HG02763 (cell line): ENCODE measurements around the gene PRSS38.

Source experiments
- ATAC-seq: cut with Tn5 transposase; IDR thresholded peaks from one replicate; pipeline ENCODE4 v1.9.1; 2021; ENCODE audit warnings: mild to moderate bottlenecking, moderate library complexity; ENCODE audit not compliant: unreplicated experiment

PRSS38 gene

GRCh38 chr1:227884370-227885134, 69.1 kb downstream of the PRSS38 start:
- no peak for ATAC-seq

DNA sequence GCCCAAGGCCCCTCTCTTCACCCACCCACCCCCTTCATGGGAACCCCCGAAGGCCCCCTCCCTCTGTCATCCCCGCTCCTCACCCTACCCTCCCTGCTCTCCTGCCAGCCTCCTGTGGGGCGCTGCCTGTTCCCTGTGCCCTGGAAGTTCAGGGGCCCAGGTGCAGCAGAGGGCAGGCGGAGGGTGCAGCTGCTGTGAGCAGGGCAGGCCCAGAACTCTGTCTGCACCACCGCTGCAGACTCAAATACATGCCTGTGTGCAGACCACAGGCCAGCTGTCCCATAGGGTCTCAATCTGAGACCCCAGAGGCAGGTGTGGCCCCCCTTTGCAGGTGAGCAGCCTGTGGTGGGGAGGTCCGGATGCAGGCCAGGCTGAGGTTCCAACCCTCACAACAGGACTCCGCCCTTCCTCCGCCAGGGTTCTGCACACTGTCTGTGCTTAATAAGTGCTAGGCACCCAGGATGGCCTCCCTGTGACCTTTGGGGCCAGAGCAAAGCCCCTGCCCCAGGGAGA, 69.7 kb downstream of the PRSS38 start:
- ATAC-seq = no peak

- no peak for ATAC-seq
Observed at GRCh38 chr1:227885648-227886502, 70.4 kb downstream of the PRSS38 start.

- no peak for ATAC-seq
Observed at GRCh38 chr1:227886503-227886961, 71.1 kb downstream of the PRSS38 start.

DNA sequence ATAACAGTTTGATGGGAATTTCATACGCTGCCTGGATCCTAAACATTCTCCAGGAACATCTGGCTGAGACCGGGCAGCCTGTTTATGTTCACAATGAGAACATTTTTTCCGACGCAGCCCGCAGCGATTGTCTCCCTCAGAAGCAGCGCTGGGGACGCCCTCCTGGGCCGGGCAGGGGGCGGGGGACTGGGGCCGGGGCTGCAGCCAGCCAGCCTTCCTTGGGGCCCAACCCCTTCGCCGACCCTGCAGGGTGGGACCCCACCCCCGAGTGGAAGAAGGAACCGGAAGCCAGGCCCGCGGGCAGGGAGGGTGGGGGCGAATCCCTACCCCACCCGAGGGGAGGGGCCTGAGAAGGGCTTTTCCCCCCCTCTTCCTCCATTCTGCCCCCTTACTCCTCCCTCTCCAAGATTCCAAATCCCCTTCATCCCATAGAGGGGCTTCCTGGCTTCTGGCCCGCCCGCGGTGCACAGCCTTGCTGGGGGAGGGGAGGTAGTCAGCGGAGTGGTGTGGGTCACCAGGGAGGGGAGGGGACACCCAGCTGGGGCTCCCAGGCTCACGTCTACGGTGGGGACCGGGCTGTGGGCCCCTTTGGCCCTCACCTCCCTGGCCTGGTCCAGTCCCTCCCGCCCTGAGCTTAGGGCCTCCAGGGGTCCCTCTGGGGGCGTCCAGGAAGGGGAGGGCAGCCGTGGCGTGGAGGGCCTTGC, 71.7 kb downstream of the PRSS38 start:
- ATAC-seq = no peak

DNA sequence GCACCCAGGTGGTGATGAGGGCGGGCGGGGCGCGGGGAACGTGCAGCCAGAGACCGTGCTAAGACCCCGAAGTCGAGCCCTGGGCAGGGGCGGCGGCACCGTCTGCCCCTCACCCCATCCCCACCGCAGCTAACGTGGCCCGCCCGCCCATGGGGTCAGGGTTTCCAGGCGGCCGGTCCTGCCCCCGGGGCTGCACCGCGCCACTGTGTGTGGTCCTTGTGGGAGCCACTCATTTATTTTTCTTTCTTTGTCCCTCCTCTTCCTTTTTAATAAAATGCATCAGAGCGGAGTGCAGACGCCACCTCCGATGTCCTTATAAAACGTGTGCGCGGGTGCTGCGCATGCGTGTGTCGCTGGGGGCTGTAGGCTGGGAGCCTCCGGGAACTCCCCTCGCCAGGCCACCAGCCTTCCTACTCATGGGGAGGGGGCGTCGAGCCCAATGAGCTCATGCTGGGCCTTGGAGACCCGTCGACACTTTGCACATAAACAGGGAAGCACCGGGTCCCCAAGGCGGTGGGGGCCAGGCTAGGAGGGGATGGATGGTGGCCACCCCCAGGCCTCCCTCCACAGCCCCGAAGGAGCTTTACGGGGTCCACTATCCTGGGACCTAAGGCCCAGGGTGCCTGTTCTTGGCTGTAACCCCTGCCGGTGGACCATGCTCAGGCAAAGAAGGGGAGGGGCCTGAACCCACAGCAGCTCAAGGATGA, 72.4 kb downstream of the PRSS38 start:
- no peak for ATAC-seq

- no peak for ATAC-seq
Observed at GRCh38 chr1:227888404-227889046, 73.0 kb downstream of the PRSS38 start.

- no peak for ATAC-seq
Observed at GRCh38 chr1:227889047-227889862, 73.8 kb downstream of the PRSS38 start.

DNA sequence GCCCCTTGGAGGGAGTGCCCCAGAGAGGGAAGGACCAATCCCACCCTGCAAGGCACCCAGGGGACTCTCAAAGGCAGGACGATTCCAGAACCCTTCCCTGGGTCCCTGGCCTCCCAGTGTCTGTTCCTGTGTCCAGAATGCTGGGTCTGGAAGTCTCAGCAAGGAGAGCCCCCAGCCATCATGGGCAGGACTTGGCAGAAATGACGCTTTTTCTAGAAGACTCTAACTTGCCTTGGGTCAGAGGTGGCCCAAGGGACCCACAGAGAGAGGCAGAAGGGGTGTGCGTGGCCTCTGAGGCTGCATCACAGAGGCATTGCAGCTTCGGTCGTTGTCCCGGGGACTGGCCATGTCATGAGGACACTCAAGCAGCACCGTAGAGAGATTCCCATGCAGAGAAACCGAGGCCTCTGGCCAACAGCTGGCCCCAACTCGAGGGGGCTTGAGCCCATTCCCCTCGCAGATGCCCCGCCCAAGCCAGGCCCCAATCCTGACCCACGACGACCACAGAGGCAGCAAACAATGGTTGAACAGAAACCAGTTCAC, 74.5 kb downstream of the PRSS38 start:
- ATAC-seq = no peak

GRCh38 chr1:227890451-227891222, 75.2 kb downstream of the PRSS38 start:
- no peak for ATAC-seq

DNA sequence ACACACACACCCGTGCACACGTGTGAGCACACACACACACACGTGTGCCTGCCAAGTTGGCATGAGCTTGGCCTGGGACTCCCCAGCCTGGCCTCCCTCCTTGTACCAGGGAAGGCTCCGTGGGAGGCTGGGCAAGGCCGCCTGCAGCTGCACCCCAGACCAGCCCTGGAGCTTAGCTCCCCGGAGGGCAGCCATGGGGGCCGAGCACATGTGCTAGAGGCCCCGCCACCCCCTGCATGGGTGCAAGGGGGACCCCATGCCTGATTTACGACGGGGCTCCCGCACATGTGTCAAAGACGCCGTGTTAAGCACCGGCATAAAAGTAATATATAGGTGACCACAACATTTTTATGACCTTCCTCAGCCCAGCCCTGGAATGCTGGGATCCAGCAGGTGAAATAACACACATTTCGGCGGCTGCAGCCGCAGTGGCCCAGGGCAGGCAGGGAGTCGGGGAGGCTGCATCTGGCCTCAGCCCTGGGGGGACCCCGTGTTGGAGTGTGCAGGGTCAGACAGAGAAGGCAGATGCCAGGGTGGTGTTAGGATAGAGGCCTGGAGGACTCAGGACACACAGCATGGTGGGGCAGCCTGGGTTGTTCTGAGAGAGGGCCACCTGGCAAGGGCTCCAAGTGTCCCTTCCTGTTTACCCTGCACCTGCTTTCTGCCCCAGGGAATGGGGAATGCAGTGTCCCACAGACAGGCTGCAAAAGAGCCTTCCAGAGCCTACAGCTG, 75.9 kb downstream of the PRSS38 start:
- no peak for ATAC-seq

GRCh38 chr1:227891955-227892488, 76.5 kb downstream of the PRSS38 start:
- ATAC-seq = no peak

DNA sequence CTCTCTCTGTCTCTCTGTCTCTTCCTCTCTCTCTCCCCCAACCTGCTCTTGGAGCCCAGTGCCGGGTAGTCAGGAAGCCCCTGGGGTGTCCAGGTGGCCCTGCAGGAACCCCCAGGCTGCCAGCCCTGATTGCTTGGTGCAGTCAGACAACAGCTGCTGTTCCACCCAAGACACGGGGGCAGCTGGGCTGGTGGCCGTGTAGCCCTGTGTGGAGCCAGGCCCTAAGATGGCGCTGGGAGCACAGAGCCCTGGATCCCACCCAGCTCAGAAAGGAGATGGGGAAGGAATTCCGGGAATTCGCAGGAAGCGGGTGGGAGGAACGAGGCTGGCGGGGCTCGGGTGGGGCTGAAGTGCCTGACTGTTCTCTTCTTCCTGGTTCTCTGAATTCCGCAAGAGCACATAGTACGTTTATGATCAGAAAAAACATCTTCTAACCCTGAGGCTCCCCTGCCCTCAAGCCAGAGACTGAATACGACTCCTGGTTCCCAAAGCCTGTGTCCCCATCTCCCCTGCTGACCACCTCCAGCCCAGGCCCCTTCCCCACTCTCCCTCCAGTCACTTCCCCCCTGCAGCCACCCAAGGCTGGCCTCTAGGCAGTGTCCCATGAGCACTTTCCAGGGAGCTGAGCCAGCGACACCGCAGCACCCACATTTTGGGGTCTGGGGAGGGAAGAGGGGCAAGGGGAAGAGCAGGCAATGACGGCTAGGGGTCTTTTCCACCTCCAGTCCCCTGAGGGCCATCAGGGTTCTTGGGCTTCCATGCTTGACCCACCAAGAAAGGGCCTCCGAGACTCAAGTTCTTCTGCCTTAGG, 77.2 kb downstream of the PRSS38 start:
- no peak for ATAC-seq

DNA sequence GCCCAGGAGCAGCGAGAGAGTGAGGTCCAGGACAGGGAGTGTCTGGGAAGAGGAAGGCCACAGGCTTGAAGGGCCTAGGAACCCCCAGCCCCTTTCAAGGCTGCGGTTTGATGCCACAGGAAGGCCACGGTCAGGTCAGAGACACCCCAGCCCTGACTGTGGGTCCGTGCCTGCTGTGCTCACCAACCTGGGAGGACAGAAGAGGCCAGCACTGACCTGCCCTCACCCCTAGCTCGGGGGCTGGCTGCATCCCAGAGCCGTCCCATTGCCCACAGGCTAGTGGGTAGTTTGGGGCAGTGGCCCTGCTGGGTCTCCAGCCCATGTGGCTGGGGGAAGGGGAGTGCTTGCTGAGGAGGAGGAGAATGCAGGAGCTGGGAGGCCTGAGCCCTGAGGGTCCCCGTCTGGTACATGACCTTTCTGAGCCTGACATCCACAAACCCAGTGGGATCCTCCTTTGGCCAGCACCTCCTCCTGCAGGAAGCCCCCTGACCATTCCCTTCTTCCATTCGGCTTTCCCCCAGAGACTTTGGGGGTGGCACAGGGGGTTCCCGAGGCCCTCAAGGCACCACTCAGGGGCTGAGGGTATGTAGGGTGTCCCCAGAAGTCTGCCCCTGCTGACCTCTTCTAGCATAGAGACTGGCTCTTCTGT, 77.9 kb downstream of the PRSS38 start:
- ATAC-seq = no peak

DNA sequence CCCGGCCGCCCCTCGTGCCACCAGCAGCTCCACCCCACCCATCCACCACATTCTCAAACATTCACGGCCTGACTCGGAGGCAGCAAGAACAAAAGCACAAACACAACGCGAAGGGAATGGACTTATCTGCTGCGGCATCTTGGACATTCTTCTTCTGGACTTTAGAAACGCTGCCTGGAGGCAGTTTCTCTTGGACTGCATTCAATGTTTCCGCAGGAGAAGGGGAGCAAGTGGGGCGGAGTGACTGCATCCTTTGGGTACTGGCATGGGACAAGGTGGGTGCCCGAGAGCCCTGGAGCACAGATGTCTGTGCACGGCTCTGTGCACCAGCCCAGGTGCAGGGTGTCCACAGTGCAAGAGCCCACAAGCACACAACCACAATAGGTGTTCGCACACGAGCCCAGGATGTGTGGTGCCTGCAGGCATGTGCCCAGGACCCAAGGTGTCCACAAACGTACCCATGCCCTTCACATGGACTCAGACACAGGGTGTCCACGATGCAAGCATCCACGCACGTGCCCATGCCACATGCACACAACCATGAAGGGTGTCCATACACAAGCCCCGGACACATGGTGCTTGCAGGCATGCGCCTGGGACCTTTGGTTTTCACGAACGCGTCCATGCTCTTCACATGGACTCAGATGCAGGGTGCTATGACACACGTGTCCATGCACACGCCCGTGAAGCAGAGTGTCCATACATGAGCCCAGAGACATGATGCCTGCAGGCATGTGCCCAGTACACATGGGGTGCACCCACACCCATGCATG, 78.7 kb downstream of the PRSS38 start:
- ATAC-seq = no peak
